A549 (cell line): ENCODE measurements around the gene KRT14. TPM values are rescaled to one million over a fixed set of nuclear protein-coding genes. Genes with fewer than 3 reads are reported as not detected.

Experiments used
- ATAC-seq, 2 experiments: fragments of 200-7000 bp in 1 of 2; fragments of >200 bp in 1 of 2; cut with Nextera tagmentation in 1 of 2; cut with Tn5 transposase in 1 of 2; 3 replicates each; pipeline versions ENCODE4 v1.8.0 to v1.9.1; 2018 to 2020; ENCODE audit warnings: mild to moderate bottlenecking in 1 of 2, moderate library complexity in 1 of 2
- CTCF ChIA-PET: fragments of 300-600 bp; sonication (Branson Sonifier 250); formaldehyde crosslinking; extraction: SDS; loops from one replicate; lab custom pipeline; 2021; ENCODE audit warnings: antibody characterized with exemption, inconsistent platforms; lab: Yijun Ruan, JAX
- POLR2A ChIA-PET: fragments of 350-600 bp; formaldehyde crosslinking; extraction: SDS; loops from one replicate; lab custom pipeline; 2021; ENCODE audit warnings: antibody characterized with exemption, inconsistent platforms; lab: Yijun Ruan, JAX
- DNase-seq, 2 experiments: peaks; one replicate each; pipeline versions ENCODE4 v3.0.0 to v3.0.0-alpha.2; 2011 to 2016; ENCODE audit warnings: low read depth in 1 of 2, low spot score in 1 of 2
- FAIRE-seq: peaks from 2 replicates; lab custom pipeline; 2011; peaks lifted over from hg19 to GRCh38; lab: Jason Lieb, UNC
- H3K27ac ChIP-seq, 2 experiments: fragments of >200 bp; sonication (Bioruptor Twin); formaldehyde crosslinking; 3 replicates each; pipeline ENCODE4 v1.5.1; 2016 to 2017
- H3K4me1 ChIP-seq: fragments of >200 bp; sonication (Bioruptor Twin); formaldehyde crosslinking; 3 replicates; pipeline ENCODE4 v1.6.1; 2016
- H3K4me2 ChIP-seq: fragments of >200 bp; sonication (Bioruptor Twin); formaldehyde crosslinking; 3 replicates; pipeline ENCODE4 v1.6.1; 2016
- H3K4me3 ChIP-seq: fragments of >200 bp; sonication (Bioruptor Twin); formaldehyde crosslinking; 3 replicates; pipeline ENCODE4 v1.5.1; 2016
- H3K9me3 ChIP-seq: fragments of >200 bp; sonication (Bioruptor Twin); formaldehyde crosslinking; 3 replicates; pipeline ENCODE4 v1.6.1; 2016
- BHLHE40 ChIP-seq: IDR thresholded peaks from 2 replicates; pipeline ENCODE4 v1.6.1; 2012; ENCODE audit warnings: low read depth, low read length, inconsistent platforms
- CBX2 ChIP-seq: fragments of 200-600 bp; sonication (generic); IDR thresholded peaks from 2 replicates; pipeline ENCODE4 v1.6.1; 2016; ENCODE audit warnings: low read depth, mild to moderate bottlenecking, borderline replicate concordance
- CEBPB ChIP-seq, 2 experiments: fragments of >200 bp in 1 of 2; sonication (Bioruptor Twin) in 1 of 2; formaldehyde crosslinking in 1 of 2; IDR thresholded peaks; 2 replicates each; pipeline ENCODE4 v1.6.1; 2012 to 2016
- CHD2 ChIP-seq: fragments of 150-350 bp; IDR thresholded peaks from 2 replicates; pipeline ENCODE4 v1.6.1; 2014; ENCODE audit warnings: low read length; ENCODE audit not compliant: partially characterized antibody
- CHD4 ChIP-seq: fragments of 200-600 bp; sonication (generic); IDR thresholded peaks from 2 replicates; pipeline ENCODE4 v1.6.1; 2016; ENCODE audit warnings: antibody characterized with exemption, mild to moderate bottlenecking, borderline replicate concordance
- E2F6 ChIP-seq: IDR thresholded peaks from 2 replicates; pipeline ENCODE4 v1.6.1; 2012; ENCODE audit warnings: low read depth, borderline replicate concordance
- EHF ChIP-seq: fragments of 250-450 bp; sonication (Bioruptor Pico); IDR thresholded peaks from 2 replicates; pipeline ENCODE4 v1.5.0; 2020; ENCODE audit warnings: mild to moderate bottlenecking
- EHMT2 ChIP-seq: fragments of 200-600 bp; sonication (generic); IDR thresholded peaks from 2 replicates; pipeline ENCODE4 v1.6.1; 2016; ENCODE audit warnings: antibody characterized with exemption, low read depth, mild to moderate bottlenecking, moderate library complexity
- EP300 ChIP-seq, 2 experiments: fragments of >200 bp; sonication (Bioruptor Twin); formaldehyde crosslinking; IDR thresholded peaks; 2 replicates in 1 of 2; 3 replicates in 1 of 2; pipeline ENCODE4 v1.6.1; 2016 to 2017
- ESRRA ChIP-seq: fragments of 150-350 bp; IDR thresholded peaks from 2 replicates; pipeline ENCODE4 v1.6.1; 2014; ENCODE audit warnings: mild to moderate bottlenecking, low read length, borderline replicate concordance
- FOSL2 ChIP-seq, 2 experiments: fragments of 450-650 bp in 1 of 2; fragments of >200 bp in 1 of 2; sonication (Bioruptor Twin) in 1 of 2; formaldehyde crosslinking; IDR thresholded peaks; 2 replicates each; pipeline versions ENCODE4 v1.5.0 to v1.6.1; 2016 to 2020; ENCODE audit warnings: mild to moderate bottlenecking in 1 of 2, moderate library complexity in 1 of 2
- GATA3 ChIP-seq: IDR thresholded peaks from 2 replicates; pipeline ENCODE4 v1.6.1; 2012; ENCODE audit warnings: borderline replicate concordance
- HDAC2 ChIP-seq: fragments of 200-600 bp; sonication (generic); IDR thresholded peaks from 2 replicates; pipeline ENCODE4 v1.6.1; 2016
- HEYL ChIP-seq: fragments of 250-450 bp; sonication (Bioruptor Pico); IDR thresholded peaks from 2 replicates; pipeline ENCODE4 v1.8.0; 2021; ENCODE audit warnings: mild to moderate bottlenecking, moderate library complexity
- HOXA7 ChIP-seq: fragments of 250-450 bp; sonication (Bioruptor Pico); IDR thresholded peaks from 2 replicates; pipeline ENCODE4 v1.5.0; 2020; ENCODE audit warnings: mild to moderate bottlenecking, moderate library complexity
- HOXB13 ChIP-seq: fragments of 250-450 bp; sonication (Bioruptor Pico); IDR thresholded peaks from 2 replicates; pipeline ENCODE4 v1.5.0; 2020; ENCODE audit warnings: low read depth, mild to moderate bottlenecking, moderate library complexity
- HOXB5 ChIP-seq: fragments of 250-450 bp; sonication (Bioruptor Pico); IDR thresholded peaks from 2 replicates; pipeline ENCODE4 v1.5.0; 2020; ENCODE audit warnings: mild to moderate bottlenecking, moderate library complexity
- JUN ChIP-seq, 2 experiments: fragments of >200 bp; sonication (Bioruptor Twin); formaldehyde crosslinking; IDR thresholded peaks; 2 replicates in 1 of 2; 3 replicates in 1 of 2; pipeline ENCODE4 v1.6.1; 2016 to 2017
- JUNB ChIP-seq: fragments of >200 bp; sonication (Bioruptor Twin); formaldehyde crosslinking; IDR thresholded peaks from 2 replicates; pipeline ENCODE4 v1.6.1; 2016
- MAFK ChIP-seq: fragments of 450-650 bp; IDR thresholded peaks from 2 replicates; pipeline ENCODE4 v1.6.1; 2014; ENCODE audit not compliant: partially characterized antibody
- NFE2L2 ChIP-seq: fragments of 150-350 bp; conservative IDR thresholded peaks from 2 replicates; pipeline ENCODE4 v1.6.1; 2014; ENCODE audit warnings: low read length
- NR3C1 ChIP-seq: fragments of >200 bp; sonication (Bioruptor Twin); formaldehyde crosslinking; IDR thresholded peaks from 3 replicates; pipeline ENCODE4 v1.6.1; 2017
- PBX3 ChIP-seq: IDR thresholded peaks from 2 replicates; pipeline ENCODE4 v1.6.1; 2012
- PHF8 ChIP-seq: fragments of 200-600 bp; sonication (generic); IDR thresholded peaks from 2 replicates; pipeline ENCODE4 v1.6.1; 2016; ENCODE audit warnings: low read depth, mild to moderate bottlenecking, antibody characterized with exemption, moderate library complexity, borderline replicate concordance
- POLR2A ChIP-seq: IDR thresholded peaks from 2 replicates; pipeline ENCODE4 v1.6.1; 2012; ENCODE audit warnings: mild to moderate bottlenecking, low read length
- POLR2AphosphoS2 ChIP-seq: conservative IDR thresholded peaks from 2 replicates; pipeline ENCODE4 v1.6.1; 2012; ENCODE audit warnings: low read length, improper control_type of control experiment, inconsistent platforms
- RAD21 ChIP-seq, 2 experiments: fragments of >200 bp in 1 of 2; sonication (Bioruptor Twin) in 1 of 2; formaldehyde crosslinking in 1 of 2; IDR thresholded peaks in 1 of 2; conservative IDR thresholded peaks in 1 of 2; 2 replicates in 1 of 2; 3 replicates in 1 of 2; pipeline ENCODE4 v1.6.1; 2012 to 2018; ENCODE audit warnings: inconsistent platforms in 1 of 2
- RARB ChIP-seq: fragments of 250-450 bp; sonication (Bioruptor Pico); IDR thresholded peaks from 2 replicates; pipeline ENCODE4 v1.8.0; 2021; ENCODE audit warnings: mild to moderate bottlenecking, moderate library complexity
- REST ChIP-seq: fragments of 200-600 bp; sonication (generic); IDR thresholded peaks from 2 replicates; pipeline ENCODE4 v1.6.1; 2016; ENCODE audit warnings: antibody characterized with exemption, mild to moderate bottlenecking, moderate library complexity
- RNF2 ChIP-seq: fragments of 200-600 bp; sonication (generic); IDR thresholded peaks from 2 replicates; pipeline ENCODE4 v1.6.1; 2016; ENCODE audit warnings: low read depth, mild to moderate bottlenecking, antibody characterized with exemption, moderate library complexity, borderline replicate concordance
- SMC3 ChIP-seq: fragments of >200 bp; sonication (Bioruptor Twin); formaldehyde crosslinking; IDR thresholded peaks from 3 replicates; pipeline ENCODE4 v1.6.1; 2018; ENCODE audit warnings: inconsistent platforms
- TFCP2L1 ChIP-seq: fragments of 250-450 bp; sonication (Bioruptor Pico); IDR thresholded peaks from 2 replicates; pipeline ENCODE4 v1.5.0; 2021; ENCODE audit warnings: mild to moderate bottlenecking
- TP53 ChIP-seq: fragments of 250-450 bp; sonication (Bioruptor Pico); IDR thresholded peaks from 2 replicates; pipeline ENCODE4 v1.5.0; 2021; ENCODE audit warnings: mild to moderate bottlenecking, moderate library complexity
- USF2 ChIP-seq: fragments of 450-650 bp; IDR thresholded peaks from 2 replicates; pipeline ENCODE4 v1.6.1; 2014; ENCODE audit warnings: antibody characterized with exemption
- ZC3H11A ChIP-seq: fragments of 450-650 bp; IDR thresholded peaks from 2 replicates; pipeline ENCODE4 v1.6.1; 2014; ENCODE audit warnings: antibody characterized with exemption, mild to moderate bottlenecking
- WGBS: methylation state at CpG from one replicate; pipeline ENCODE4 v1.1.6; 2017; ENCODE audit errors: missing lambda C conversion rate; 5-methylcytosine and 5-hydroxymethylcytosine counted together
- polyA plus RNA-seq, 4 experiments: library from polyadenylated mRNA; depleted of rRNA in 3 of 4; stranded (reverse); fragments of >200 nt; fragmentation: RNase III in 1 of 4; extraction: RNeasy Plus Mini Kit Qiagen cat#74134 plus additional on column Dnase treatment in 1 of 4; gene quantifications; 2 replicates in 3 of 4; 3 replicates in 1 of 4; pipeline ENCODE4 v1.2.3, GENCODE V29; 2011 to 2017

KRT14 gene
- polyA plus RNA-seq, 2 of the 4 experiments (the other 2 are of a cell fraction), result 0.04 to 0.10 TPM

DNA sequence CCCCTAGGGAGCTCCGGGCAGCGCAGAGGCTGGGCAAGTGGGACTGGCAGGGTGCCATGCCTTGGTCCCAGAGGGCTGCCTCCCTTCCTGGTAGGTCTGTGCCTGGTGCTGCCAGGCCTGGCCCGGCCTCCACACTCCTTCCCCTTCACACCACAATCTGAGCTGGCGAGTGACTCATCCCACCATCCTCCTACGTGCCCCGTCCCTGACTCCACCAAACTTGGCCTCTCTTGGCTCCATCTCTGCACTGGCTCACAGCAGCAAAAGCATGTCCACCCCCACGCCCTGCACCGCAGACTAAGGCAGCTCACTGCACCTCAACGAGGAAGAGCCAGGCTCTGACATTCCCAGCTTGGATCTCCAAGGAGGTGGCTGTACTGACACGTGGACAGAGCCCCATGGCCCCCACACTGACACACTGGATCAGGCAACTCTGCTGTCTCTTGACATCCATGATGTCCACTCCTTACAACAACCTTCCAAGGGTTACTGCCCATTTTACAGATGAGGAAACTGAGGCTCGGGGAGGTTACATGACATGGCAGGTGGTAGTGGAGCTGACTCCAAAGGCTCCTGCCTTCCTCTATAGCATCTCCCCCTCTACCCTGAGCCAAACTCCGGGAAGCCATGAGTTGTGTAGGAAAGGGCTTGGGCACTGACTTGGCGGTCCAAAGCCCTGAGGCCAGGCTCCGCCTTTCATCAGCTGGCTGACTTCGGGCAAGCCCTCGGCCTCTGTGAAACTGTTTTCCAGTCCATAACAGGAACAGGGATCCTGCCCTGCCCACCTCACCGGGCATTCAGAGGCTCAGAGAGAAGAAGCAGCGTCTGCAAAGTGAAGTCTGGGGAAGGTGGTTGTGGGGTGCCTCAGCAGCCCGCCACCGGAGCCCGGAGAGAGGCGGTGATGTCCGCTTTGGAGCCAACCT is 38.5 kb downstream of the KRT14 start:
- ChIA-PET CTCF (interaction anchor here (0.6 to 15.8 kb wide), 173 partner anchors 10 to 933 kb away, joined by 3 to 533 read pairs (median 6); partner anchors contain the start of genes KRT10, KRT12, KRT13 and KRT14), POLR2A (interaction anchor here (0.7 to 2.4 kb wide), 15 partner anchors 18 to 928 kb away, joined by 3 to 21 read pairs (median 5); no protein-coding TSS in a partner anchor)
- H3K4me1 ChIP-seq, result peaks cover 40% of the 10 kb centered on the region
- H3K9me3 ChIP-seq, result 0 out of 3 replicates have a peak, but pooled peaks cover 7% of the 10 kb centered on the region
- FAIRE-seq (peak; percentile 84), DNase-seq (peak; percentile 95 to 96), ATAC-seq (peak; percentile 82 to 85)
- H3K4me3 ChIP-seq, result peak overlapping the region; percentile 33
- H3K4me2 ChIP-seq, result peak overlapping the region; percentile 82
- 17% methylated on average over 18 of the region's 23 CpGs for WGBS
- H3K27ac ChIP-seq, result peak overlapping the region; percentile 89 to 96
- peak; percentile 14 for TF ChIP-seq MAFK
- no peak for TF ChIP-seq CHD2
- peak; percentile 76 for TF ChIP-seq JUNB
- peak; percentile 76; the same call in 1 of the 2 replicates for TF ChIP-seq HEYL (CRISPR knock-in tag)
- peak; percentile 86; the same call in 1 of the 2 replicates for TF ChIP-seq HDAC2
- TF ChIP-seq NFE2L2, result no peak
- TF ChIP-seq PHF8, result no peak
- no peak for TF ChIP-seq EHMT2
- TF ChIP-seq RARB (CRISPR knock-in tag), result no peak
- TF ChIP-seq HOXA7 (CRISPR knock-in tag), result no peak
- peak; percentile 73; the same call in 1 of the 2 replicates for TF ChIP-seq E2F6
- no peak for TF ChIP-seq PBX3
- TF ChIP-seq CEBPB (IDR thresholded peaks at IDR 0.05), result no peak
- no peak for TF ChIP-seq ESRRA
- TF ChIP-seq JUN (IDR thresholded peaks at IDR 0.05), result peak; percentile 72 to 77; a peak in 4 of 5 replicates
- TF ChIP-seq POLR2A, result no peak; the same call in 1 of the 2 replicates
- TF ChIP-seq RAD21 (conservative IDR thresholded peaks at IDR 0.05 in 1 of 2, IDR thresholded peaks at IDR 0.05 in 1 of 2), result peak in 1 of 2 experiments; percentile 45; a peak in 1 of 5 replicates
- no peak for TF ChIP-seq BHLHE40
- no peak for TF ChIP-seq TFCP2L1 (CRISPR knock-in tag)
- no peak for TF ChIP-seq POLR2AphosphoS2
- peak; percentile 79 for TF ChIP-seq FOSL2 (IDR thresholded peaks at IDR 0.05)
- peak; percentile 96 for TF ChIP-seq FOSL2 (CRISPR knock-in tag; IDR thresholded peaks at IDR 0.05)
- TF ChIP-seq EHF (CRISPR knock-in tag), result peak; percentile 11; the same call in 1 of the 2 replicates
- TF ChIP-seq CBX2, result no peak
- TF ChIP-seq REST, result no peak
- TF ChIP-seq EP300 (IDR thresholded peaks at IDR 0.05), result no peak; a peak in 1 of 5 replicates
- no peak for TF ChIP-seq TP53 (CRISPR knock-in tag)
- TF ChIP-seq RNF2, result no peak
- no peak for TF ChIP-seq ZC3H11A
- TF ChIP-seq USF2, result peak; percentile 22; the same call in 1 of the 2 replicates
- TF ChIP-seq HOXB5 (CRISPR knock-in tag), result no peak
- peak; percentile 72 for TF ChIP-seq GATA3
- peak; percentile 35; the same call in 1 of the 2 replicates for TF ChIP-seq CHD4
- TF ChIP-seq HOXB13, result no peak; the same call in 1 of the 2 replicates
- TF ChIP-seq SMC3, result peak; percentile 42
- no peak for TF ChIP-seq NR3C1
